Prostate gland (tissue), 2 donors: ENCODE data around the gene XXYLT1. TPM values are rescaled to one million over a fixed set of nuclear protein-coding genes. Genes with fewer than 3 reads are reported as not detected.
A peak's percentile ranks its signal among the peaks of the same experiment; 100 is the strongest.

Experiments
- DNase-seq: peaks from one replicate; pipeline ENCODE4 v3.0.0-alpha.2; 2019; ENCODE audit warnings: low spot score
- H3K27ac ChIP-seq, 2 donors: fragments of 200-600 bp; sonication (generic); 2 replicates each; pipeline ENCODE4 v1.5.1; 2017 to 2019
- H3K27me3 ChIP-seq: fragments of 200-600 bp; sonication (generic); replicated peaks from 2 replicates; pipeline ENCODE4 v1.5.1; 2019; ENCODE audit not compliant: insufficient read depth
- H3K36me3 ChIP-seq, 2 donors: fragments of 200-600 bp; sonication (generic); 1 replicate in 1 of 2; 2 replicates in 1 of 2; pipeline versions ENCODE4 v1.5.1 to v1.8.1; 2017 to 2019
- H3K4me1 ChIP-seq: fragments of 200-600 bp; sonication (generic); replicated peaks from 2 replicates; pipeline ENCODE4 v1.5.1; 2019
- H3K4me3 ChIP-seq, 2 donors: fragments of 200-600 bp; sonication (generic); 2 replicates each; pipeline ENCODE4 v1.5.1; 2017 to 2019
- H3K9me3 ChIP-seq: fragments of 200-600 bp; sonication (generic); 2 replicates; pipeline ENCODE4 v1.5.1; 2017
- POLR2A ChIP-seq: fragments of 450-650 bp; IDR thresholded peaks from one replicate; pipeline ENCODE4 v1.6.1; 2016; ENCODE audit warnings: antibody characterized with exemption, mild to moderate bottlenecking
- POLR2AphosphoS5 ChIP-seq: sonication (generic); formaldehyde crosslinking; IDR thresholded peaks from one replicate; pipeline ENCODE4 v1.6.1; 2017; ENCODE audit warnings: antibody characterized with exemption
- WGBS: methylation state at CpG from one replicate; pipeline ENCODE4 v1.1.5; 2018; 5-methylcytosine and 5-hydroxymethylcytosine counted together
- intact Hi-C: fragments of 100-400 bp; cut with DNase I; formaldehyde crosslinking; loops from one replicate; pipeline ENCODE4 v1.14.2; 2022
- total RNA-seq, 2 donors: library from RNA; depleted of rRNA; stranded (reverse); fragments of >200 nt; gene quantifications; one replicate each; pipeline ENCODE4 v1.1.0, GENCODE V29; 2016
- TF ChIP-seq, protein P1 (sequence below), 4 experiments: fragments of 200-600 bp in 2 of 4; fragments of 450-650 bp in 2 of 4; sonication (generic) in 2 of 4; IDR thresholded peaks; 1 replicate in 3 of 4; 2 replicates in 1 of 4; pipeline ENCODE4 v1.5.1; 2016 to 2019; ENCODE audit warnings: antibody characterized with exemption in 4 of 4, mild to moderate bottlenecking in 2 of 4, moderate library complexity in 2 of 4

The XXYLT1 gene
- total RNA-seq, 2 donors from 2014 or later: 14.9 to 22.7 TPM

GRCh38 chr3:195139091-195139875 lies 131.7 kb downstream of the XXYLT1 start:
- H3K27ac ChIP-seq: peak overlapping the region; percentile 10 to 51
- H3K27me3 ChIP-seq: no peaks in the 10 kb centered on the region
- no peak overlapping the region for H3K4me3 ChIP-seq
- no peaks in the 10 kb centered on the region for H3K36me3 ChIP-seq
- 47% methylated on average over 13 of the region's 13 CpGs for WGBS
- H3K4me1 ChIP-seq: peaks cover 16% of the 10 kb centered on the region
- DNase-seq: peak; percentile 43
- TF ChIP-seq POLR2AphosphoS5: peak; percentile 6
- TF ChIP-seq POLR2A: no peak
- TF ChIP-seq, protein P1, sequence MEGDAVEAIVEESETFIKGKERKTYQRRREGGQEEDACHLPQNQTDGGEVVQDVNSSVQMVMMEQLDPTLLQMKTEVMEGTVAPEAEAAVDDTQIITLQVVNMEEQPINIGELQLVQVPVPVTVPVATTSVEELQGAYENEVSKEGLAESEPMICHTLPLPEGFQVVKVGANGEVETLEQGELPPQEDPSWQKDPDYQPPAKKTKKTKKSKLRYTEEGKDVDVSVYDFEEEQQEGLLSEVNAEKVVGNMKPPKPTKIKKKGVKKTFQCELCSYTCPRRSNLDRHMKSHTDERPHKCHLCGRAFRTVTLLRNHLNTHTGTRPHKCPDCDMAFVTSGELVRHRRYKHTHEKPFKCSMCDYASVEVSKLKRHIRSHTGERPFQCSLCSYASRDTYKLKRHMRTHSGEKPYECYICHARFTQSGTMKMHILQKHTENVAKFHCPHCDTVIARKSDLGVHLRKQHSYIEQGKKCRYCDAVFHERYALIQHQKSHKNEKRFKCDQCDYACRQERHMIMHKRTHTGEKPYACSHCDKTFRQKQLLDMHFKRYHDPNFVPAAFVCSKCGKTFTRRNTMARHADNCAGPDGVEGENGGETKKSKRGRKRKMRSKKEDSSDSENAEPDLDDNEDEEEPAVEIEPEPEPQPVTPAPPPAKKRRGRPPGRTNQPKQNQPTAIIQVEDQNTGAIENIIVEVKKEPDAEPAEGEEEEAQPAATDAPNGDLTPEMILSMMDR (IDR thresholded peaks at IDR 0.05): no peak
- H3K9me3 ChIP-seq: no peaks in the 10 kb centered on the region
- intact Hi-C loops: no loop called here

GRCh38 chr3:195137638-195138588 lies 133.0 kb downstream of the XXYLT1 start:
- no peak overlapping the region for H3K27ac ChIP-seq
- peaks cover 14% of the 10 kb centered on the region for H3K4me1 ChIP-seq
- H3K27me3 ChIP-seq: no peaks in the 10 kb centered on the region
- no peak for DNase-seq
- no peak overlapping the region for H3K4me3 ChIP-seq
- no peak for TF ChIP-seq POLR2A
- TF ChIP-seq, protein P1 (IDR thresholded peaks at IDR 0.05): no peak
- TF ChIP-seq POLR2AphosphoS5: no peak
- H3K36me3 ChIP-seq: no peaks in the 10 kb centered on the region
- H3K9me3 ChIP-seq: no peaks in the 10 kb centered on the region
- intact Hi-C loops: no loop called here
- 88% methylated on average over 11 of the region's 11 CpGs for WGBS

GRCh38 chr3:195135917-195136316 lies 135.0 kb downstream of the XXYLT1 start:
- 90% methylated on average over 8 of the region's 8 CpGs for WGBS
- Histone ChIP-seq H3K4me1 (peaks cover 14% of the 10 kb centered on the region), H3K4me3 (no peak overlapping the region), H3K9me3 (no peaks in the 10 kb centered on the region), H3K36me3 (no peaks in the 10 kb centered on the region), H3K27ac (no peak overlapping the region), H3K27me3 (no peaks in the 10 kb centered on the region)
- intact Hi-C loops: no loop called here
- no peak for DNase-seq
- TF ChIP-seq, protein P1 (IDR thresholded peaks at IDR 0.05): no peak

DNA sequence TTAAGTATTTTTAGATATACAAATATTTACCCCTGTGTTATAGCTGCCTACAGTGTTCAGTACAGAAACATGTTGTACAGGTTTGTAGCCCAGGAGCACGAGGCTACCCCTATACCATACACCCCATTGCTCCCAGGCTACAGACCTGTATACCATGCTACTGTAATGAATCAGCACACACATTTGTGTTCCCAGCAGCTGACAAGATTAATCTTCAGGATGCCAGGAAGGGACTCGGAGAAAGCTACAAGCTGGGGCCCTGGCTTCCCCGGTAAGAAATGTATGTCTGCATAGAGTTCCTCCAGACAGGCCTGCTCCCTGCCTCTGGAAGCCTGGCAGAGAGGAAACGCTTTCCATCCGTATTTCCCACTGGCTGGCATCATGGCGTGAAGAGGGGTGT lies 136.5 kb downstream of the XXYLT1 start:
- no peaks in the 10 kb centered on the region for H3K27me3 ChIP-seq
- no peaks in the 10 kb centered on the region for H3K36me3 ChIP-seq
- no peaks in the 10 kb centered on the region for H3K9me3 ChIP-seq
- no peak overlapping the region for H3K27ac ChIP-seq
- 85% methylated on average over 6 of the region's 6 CpGs for WGBS
- DNase-seq: no peak
- TF ChIP-seq POLR2AphosphoS5 (no peak), POLR2A (no peak)
- TF ChIP-seq, protein P1 (IDR thresholded peaks at IDR 0.05): no peak
- intact Hi-C loops: no loop called here
- H3K4me3 ChIP-seq: no peak overlapping the region
- peaks cover 9% of the 10 kb centered on the region for H3K4me1 ChIP-seq
